CD4-positive, alpha-beta T cell treated with Interferon alpha-2 for 1 hour (primary cell): ENCODE data around the gene BTK.

Source experiments
- DNase-seq, 2 donors: peaks; one replicate each; pipeline ENCODE4 v3.0.0-alpha.2; 2020 to 2022

BTK gene

GRCh38 chrX:101385795-101386541 is at the start of gene BTK:
Gene BTK, minus strand, starts transcription at chrX:101386191. Its CDS starts 10,907 bp downstream, at chrX:101375284.
- DNase-seq = peak in 1 of 2 donors; percentile 31

GRCh38 chrX:101430457-101431078 is 44.6 kb upstream of the BTK start:
- no peak for DNase-seq

- no peak for DNase-seq
These were observed 43.9 kb upstream of the BTK start for GRCh38 chrX:101429934-101430333.

- no peak for DNase-seq
These were observed 42.0 kb upstream of the BTK start for GRCh38 chrX:101427954-101428353.

- DNase-seq = no peak
These were observed 33.5 kb upstream of the BTK start for GRCh38 chrX:101419489-101419888.

GRCh38 chrX:101417981-101418841 is 32.2 kb upstream of the BTK start:
- DNase-seq = peak; percentile 50 to 51

GRCh38 chrX:101417190-101417589 is 31.2 kb upstream of the BTK start:
- DNase-seq = no peak

GRCh38 chrX:101416691-101417090 is 30.7 kb upstream of the BTK start:
- DNase-seq = no peak

- peak; percentile 53 to 78 for DNase-seq
These were observed 29.5 kb upstream of the BTK start for GRCh38 chrX:101415180-101416145.

- DNase-seq = no peak
These were observed 26.0 kb upstream of the BTK start for GRCh38 chrX:101411984-101412383.

- peak in 1 of 2 donors; percentile 40 for DNase-seq
These were observed 24.5 kb upstream of the BTK start for GRCh38 chrX:101410461-101410860.

- DNase-seq = no peak
These were observed 23.1 kb upstream of the BTK start for GRCh38 chrX:101409043-101409442.

GRCh38 chrX:101408532-101408841 is 22.5 kb upstream of the BTK start:
- no peak for DNase-seq

GRCh38 chrX:101407748-101408531 is 21.9 kb upstream of the BTK start, which contains the start of the genes GLA and HNRNPH2:
Gene GLA, minus strand, starts transcription at chrX:101407925. Its CDS starts 22 bp downstream, at chrX:101407903.
Gene HNRNPH2, plus strand, starts transcription at chrX:101408222. Its CDS starts 3,767 bp downstream, at chrX:101411989.
- DNase-seq = peak; percentile 95

GRCh38 chrX:101407167-101407747 is 21.3 kb upstream of the BTK start:
- DNase-seq = no peak

GRCh38 chrX:101399825-101400224 is 13.8 kb upstream of the BTK start:
- no peak for DNase-seq

- no peak for DNase-seq
These were observed 12.7 kb upstream of the BTK start for GRCh38 chrX:101398694-101399093.

- no peak for DNase-seq
These were observed 11.8 kb upstream of the BTK start for GRCh38 chrX:101397779-101398178.

GRCh38 chrX:101395789-101396188 is 9.8 kb upstream of the BTK start:
- DNase-seq = no peak

GRCh38 chrX:101394372-101394771 is 8.4 kb upstream of the BTK start:
- DNase-seq = no peak
